SK-N-SH treated with all-trans-retinoic acid at 6 μM for 48 hours (cell line): ENCODE measurements around the gene KRTAP23-1.

ENCODE experiments used
- ATAC-seq: fragments of 200-7000 bp; cut with Tn5 transposase; 3 replicates; pipeline ENCODE4 v1.9.1; 2020; ENCODE audit warnings: mild to moderate bottlenecking, moderate library complexity
- ARNTL ChIP-seq: fragments of 450-650 bp; formaldehyde crosslinking; IDR thresholded peaks from 2 replicates; pipeline ENCODE4 v1.5.0; 2020; ENCODE audit warnings: low read depth, mild to moderate bottlenecking, moderate library complexity, borderline replicate concordance
- BACH2 ChIP-seq: fragments of 250-450 bp; sonication (Bioruptor Pico); IDR thresholded peaks from 2 replicates; pipeline ENCODE4 v1.9.0; 2021; ENCODE audit warnings: mild to moderate bottlenecking, borderline replicate concordance
- CSDC2 ChIP-seq: fragments of 250-450 bp; sonication (Bioruptor Pico); IDR thresholded peaks from 2 replicates; pipeline ENCODE4 v1.5.0; 2020; ENCODE audit warnings: mild to moderate bottlenecking, moderate library complexity
- GLIS3 ChIP-seq: fragments of 250-450 bp; sonication (Bioruptor Pico); IDR thresholded peaks from 2 replicates; pipeline ENCODE4 v1.5.0; 2020; ENCODE audit warnings: mild to moderate bottlenecking, moderate library complexity
- OSR1 ChIP-seq: fragments of 250-450 bp; sonication (Bioruptor Pico); IDR thresholded peaks from 2 replicates; pipeline ENCODE4 v1.8.0; 2022; ENCODE audit warnings: moderate library complexity, mild to moderate bottlenecking, inconsistent platforms
- PATZ1 ChIP-seq: fragments of 250-450 bp; sonication (Bioruptor Pico); IDR thresholded peaks from 2 replicates; pipeline ENCODE4 v1.8.0; 2020; ENCODE audit warnings: mild to moderate bottlenecking, moderate library complexity, borderline replicate concordance
- PPARA ChIP-seq: fragments of 250-450 bp; sonication (Bioruptor Pico); IDR thresholded peaks from 2 replicates; pipeline ENCODE4 v1.5.0; 2020; ENCODE audit warnings: mild to moderate bottlenecking, borderline replicate concordance
- SNAI2 ChIP-seq: fragments of 250-450 bp; sonication (Bioruptor Pico); IDR thresholded peaks from 2 replicates; pipeline ENCODE4 v1.5.0; 2020; ENCODE audit warnings: mild to moderate bottlenecking, moderate library complexity
- TCF4 ChIP-seq: fragments of 250-450 bp; sonication (Bioruptor Pico); IDR thresholded peaks from 2 replicates; pipeline ENCODE4 v1.8.0; 2021; ENCODE audit warnings: mild to moderate bottlenecking, moderate library complexity, borderline replicate concordance
- TOX ChIP-seq: fragments of 250-450 bp; sonication (Bioruptor Pico); IDR thresholded peaks from 2 replicates; pipeline ENCODE4 v1.8.0; 2021; ENCODE audit warnings: mild to moderate bottlenecking, moderate library complexity, borderline replicate concordance
- TSHZ2 ChIP-seq: fragments of 250-450 bp; sonication (Bioruptor Pico); IDR thresholded peaks from 2 replicates; pipeline ENCODE4 v1.5.0; 2020; ENCODE audit warnings: mild to moderate bottlenecking, moderate library complexity
- ZC3H10 ChIP-seq: fragments of 250-450 bp; sonication (Bioruptor Pico); IDR thresholded peaks from 2 replicates; pipeline ENCODE4 v1.5.1; 2021; ENCODE audit warnings: mild to moderate bottlenecking, moderate library complexity
- ZFP3 ChIP-seq: fragments of 250-450 bp; sonication (Bioruptor Pico); IDR thresholded peaks from 2 replicates; pipeline ENCODE4 v1.5.0; 2020; ENCODE audit warnings: mild to moderate bottlenecking, moderate library complexity
- ZFP30 ChIP-seq: fragments of 450-650 bp; formaldehyde crosslinking; IDR thresholded peaks from 2 replicates; pipeline ENCODE4 v1.5.0; 2022; ENCODE audit warnings: mild to moderate bottlenecking, moderate library complexity
- ZNF565 ChIP-seq: fragments of 450-650 bp; formaldehyde crosslinking; conservative IDR thresholded peaks from 2 replicates; pipeline ENCODE4 v1.5.0; 2020; ENCODE audit warnings: low read depth, mild to moderate bottlenecking, moderate library complexity
- ZNF70 ChIP-seq: fragments of 450-650 bp; formaldehyde crosslinking; IDR thresholded peaks from 2 replicates; pipeline ENCODE4 v1.5.0; 2020; ENCODE audit warnings: mild to moderate bottlenecking, moderate library complexity
- ZNF8 ChIP-seq: fragments of 450-650 bp; formaldehyde crosslinking; IDR thresholded peaks from 2 replicates; pipeline ENCODE4 v1.5.0; 2020; ENCODE audit warnings: mild to moderate bottlenecking, moderate library complexity
- TF ChIP-seq, protein P1 (sequence below): fragments of 250-450 bp; sonication (Bioruptor Pico); IDR thresholded peaks from 2 replicates; pipeline ENCODE4 v1.5.1; 2020; ENCODE audit warnings: low read depth, mild to moderate bottlenecking, moderate library complexity
- TF ChIP-seq, protein P2 (sequence below): fragments of 250-450 bp; sonication (Bioruptor Pico); IDR thresholded peaks from 2 replicates; pipeline ENCODE4 v1.8.0; 2021; ENCODE audit warnings: low read depth, mild to moderate bottlenecking, moderate library complexity, borderline replicate concordance

Gene KRTAP23-1

DNA sequence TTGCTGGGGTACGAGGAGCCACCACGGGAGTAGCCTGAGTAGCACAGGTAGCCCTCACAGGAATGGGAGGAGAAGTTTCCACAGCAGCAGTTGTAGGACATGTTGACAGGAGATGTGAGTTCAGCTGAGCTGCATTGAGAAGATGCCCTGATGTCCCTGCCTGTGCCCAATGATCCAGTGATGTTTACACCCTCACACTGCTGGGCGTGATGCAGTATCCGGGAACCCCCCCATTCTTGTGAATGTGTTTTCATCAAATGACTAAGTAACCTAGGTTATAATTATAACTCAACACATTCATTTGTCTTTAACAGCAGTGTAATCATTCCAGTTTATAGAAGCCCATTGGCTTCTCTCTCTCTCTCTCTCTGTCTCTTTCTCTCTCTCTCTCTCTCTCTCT, at the start of gene KRTAP23-1:
Gene KRTAP23-1, minus strand, starts transcription at position 101 of the 400 bp plus-strand sequence. Its CDS starts 0 bp downstream, at position 101.
- no peak for ATAC-seq

GRCh38 chr21:30395731-30396130, 47.3 kb upstream of the KRTAP23-1 start, which contains the start of gene KRTAP13-1:
KRTAP13-1 (plus strand) TSS chr21:30396031; CDS start chr21:30396087, 56 bp downstream.
- no peak for ATAC-seq
- no peak for TF ChIP-seq TOX (CRISPR knock-in tag)
- no peak for TF ChIP-seq BACH2 (CRISPR knock-in tag)
- TF ChIP-seq ZNF8 (CRISPR knock-in tag), result no peak
- TF ChIP-seq OSR1, result no peak
- TF ChIP-seq, protein P1, sequence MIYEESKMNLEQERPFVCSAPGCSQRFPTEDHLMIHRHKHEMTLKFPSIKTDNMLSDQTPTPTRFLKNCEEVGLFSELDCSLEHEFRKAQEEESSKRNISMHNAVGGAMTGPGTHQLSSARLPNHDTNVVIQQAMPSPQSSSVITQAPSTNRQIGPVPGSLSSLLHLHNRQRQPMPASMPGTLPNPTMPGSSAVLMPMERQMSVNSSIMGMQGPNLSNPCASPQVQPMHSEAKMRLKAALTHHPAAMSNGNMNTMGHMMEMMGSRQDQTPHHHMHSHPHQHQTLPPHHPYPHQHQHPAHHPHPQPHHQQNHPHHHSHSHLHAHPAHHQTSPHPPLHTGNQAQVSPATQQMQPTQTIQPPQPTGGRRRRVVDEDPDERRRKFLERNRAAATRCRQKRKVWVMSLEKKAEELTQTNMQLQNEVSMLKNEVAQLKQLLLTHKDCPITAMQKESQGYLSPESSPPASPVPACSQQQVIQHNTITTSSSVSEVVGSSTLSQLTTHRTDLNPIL (CRISPR knock-in tag), result no peak
- TF ChIP-seq ZFP3, result no peak
- TF ChIP-seq ZC3H10 (CRISPR knock-in tag), result no peak
- no peak for TF ChIP-seq ZNF565
- no peak for TF ChIP-seq SNAI2
- no peak for TF ChIP-seq CSDC2 (CRISPR knock-in tag)
- no peak for TF ChIP-seq GLIS3
- TF ChIP-seq, protein P2, sequence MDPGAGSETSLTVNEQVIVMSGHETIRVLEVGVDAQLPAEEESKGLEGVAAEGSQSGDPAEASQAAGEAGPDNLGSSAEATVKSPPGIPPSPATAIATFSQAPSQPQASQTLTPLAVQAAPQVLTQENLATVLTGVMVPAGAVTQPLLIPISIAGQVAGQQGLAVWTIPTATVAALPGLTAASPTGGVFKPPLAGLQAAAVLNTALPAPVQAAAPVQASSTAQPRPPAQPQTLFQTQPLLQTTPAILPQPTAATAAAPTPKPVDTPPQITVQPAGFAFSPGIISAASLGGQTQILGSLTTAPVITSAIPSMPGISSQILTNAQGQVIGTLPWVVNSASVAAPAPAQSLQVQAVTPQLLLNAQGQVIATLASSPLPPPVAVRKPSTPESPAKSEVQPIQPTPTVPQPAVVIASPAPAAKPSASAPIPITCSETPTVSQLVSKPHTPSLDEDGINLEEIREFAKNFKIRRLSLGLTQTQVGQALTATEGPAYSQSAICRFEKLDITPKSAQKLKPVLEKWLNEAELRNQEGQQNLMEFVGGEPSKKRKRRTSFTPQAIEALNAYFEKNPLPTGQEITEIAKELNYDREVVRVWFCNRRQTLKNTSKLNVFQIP (CRISPR knock-in tag), result no peak
- no peak for TF ChIP-seq TSHZ2 (CRISPR knock-in tag)
- no peak for TF ChIP-seq PPARA (CRISPR knock-in tag)
- TF ChIP-seq ZFP30 (CRISPR knock-in tag), result no peak
- TF ChIP-seq TCF4 (CRISPR knock-in tag), result no peak
- TF ChIP-seq ZNF70 (CRISPR knock-in tag), result no peak
- no peak for TF ChIP-seq ARNTL
- no peak for TF ChIP-seq PATZ1

More for the DNA sequence above, at the start of gene KRTAP23-1:
- TF ChIP-seq ZNF70 (CRISPR knock-in tag) (no peak), ZNF565 (no peak), ZC3H10 (CRISPR knock-in tag) (no peak), TSHZ2 (CRISPR knock-in tag) (no peak), ZNF8 (CRISPR knock-in tag) (no peak), PATZ1 (no peak), ZFP3 (no peak), TCF4 (CRISPR knock-in tag) (no peak)
